CD14-positive monocyte (primary cell): ENCODE results near the gene THBS2. TPM values are rescaled to one million over a fixed set of nuclear protein-coding genes. Genes with fewer than 3 reads are reported as not detected.

Experiments
- DNase-seq, 3 donors: peaks; one replicate each; pipeline ENCODE4 v3.0.0-alpha.2; 2011 to 2022
- H2AFZ ChIP-seq: 2 replicates; pipeline ENCODE4 v1.6.0; 2012; ENCODE audit warnings: mild to moderate bottlenecking, low read depth, low read length, inconsistent platforms; ENCODE audit not compliant: insufficient read depth, poor library complexity, severe bottlenecking
- H3K27ac ChIP-seq, 2 donors: 1 replicate in 1 of 2; 2 replicates in 1 of 2; pipeline ENCODE4 v1.5.1; 2012 to 2013; ENCODE audit warnings: low read length in 2 of 2, control low read depth in 1 of 2, inconsistent platforms in 1 of 2, low read depth in 1 of 2, mild to moderate bottlenecking in 1 of 2
- H3K27me3 ChIP-seq, 2 donors: one replicate each; pipeline versions ENCODE4 v1.6.0 to v1.6.1; 2011 to 2013; ENCODE audit warnings: low read length in 2 of 2; ENCODE audit not compliant: control insufficient read depth in 2 of 2, insufficient read depth in 2 of 2
- H3K36me3 ChIP-seq, 2 donors: replicated peaks in 1 of 2; 1 replicate in 1 of 2; 2 replicates in 1 of 2; pipeline versions ENCODE4 v1.5.1 to v1.6.1; 2012 to 2013; ENCODE audit warnings: low read length in 2 of 2, control low read depth in 1 of 2, inconsistent platforms in 1 of 2, mild to moderate bottlenecking in 1 of 2; ENCODE audit not compliant: insufficient read depth in 2 of 2, control insufficient read depth in 1 of 2
- H3K4me1 ChIP-seq, 2 donors: 1 replicate in 1 of 2; 2 replicates in 1 of 2; pipeline versions ENCODE4 v1.5.1 to v1.6.1; 2012 to 2013; ENCODE audit warnings: low read length in 2 of 2, control low read depth in 1 of 2, inconsistent platforms in 1 of 2, mild to moderate bottlenecking in 1 of 2, moderate library complexity in 1 of 2; ENCODE audit not compliant: insufficient read depth in 2 of 2, control insufficient read depth in 1 of 2
- H3K4me2 ChIP-seq: replicated peaks from 2 replicates; pipeline ENCODE3; 2012; ENCODE audit warnings: low read length, moderate library complexity, mild to moderate bottlenecking; ENCODE audit not compliant: poor library complexity, severe bottlenecking; ENCODE audit errors: extremely low read depth
- H3K4me3 ChIP-seq, 3 experiments: fragments of 200-600 bp in 1 of 3; sonication (generic) in 1 of 3; replicated peaks in 1 of 3; 1 replicate in 2 of 3; 2 replicates in 1 of 3; pipeline ENCODE4 v1.5.1; 2011 to 2013; ENCODE audit warnings: low read length in 3 of 3, mild to moderate bottlenecking in 3 of 3, control low read depth in 2 of 3, low read depth in 2 of 3, inconsistent platforms in 1 of 3, moderate library complexity in 1 of 3
- H3K79me2 ChIP-seq: 2 replicates; pipeline ENCODE4 v1.6.0; 2012; ENCODE audit warnings: mild to moderate bottlenecking, control low read depth, inconsistent platforms, low read length, moderate library complexity; ENCODE audit not compliant: insufficient read depth
- H3K9ac ChIP-seq: 2 replicates; pipeline ENCODE4 v1.6.0; 2017; ENCODE audit warnings: low read length, mild to moderate bottlenecking; ENCODE audit not compliant: insufficient read depth, poor library complexity, severe bottlenecking
- H3K9me3 ChIP-seq, 2 donors: replicated peaks in 1 of 2; 1 replicate in 1 of 2; 2 replicates in 1 of 2; pipeline versions ENCODE4 v1.5.1 to v1.6.1; 2012 to 2013; ENCODE audit warnings: low read length in 2 of 2, control low read depth in 1 of 2; ENCODE audit not compliant: control insufficient read depth in 1 of 2, insufficient read depth in 1 of 2
- H4K20me1 ChIP-seq: 2 replicates; pipeline ENCODE4 v1.6.0; 2012; ENCODE audit warnings: mild to moderate bottlenecking, low read length, control low read depth, moderate library complexity; ENCODE audit not compliant: insufficient read depth
- H3K27ac Mint-ChIP-seq, 7 donors: one replicate each; pipeline ENCODE4 v1.8.0; 2020; ENCODE audit warnings: mild to moderate bottlenecking in 7 of 7, mixed read lengths in 7 of 7, moderate library complexity in 6 of 7, inconsistent platforms in 2 of 7
- H3K27me3 Mint-ChIP-seq, 3 donors: one replicate each; pipeline ENCODE4 v1.8.0; 2021 to 2022; ENCODE audit warnings: low read depth in 3 of 3, mild to moderate bottlenecking in 3 of 3, mixed read lengths in 3 of 3, moderate library complexity in 3 of 3, inconsistent platforms in 1 of 3
- H3K36me3 Mint-ChIP-seq, 2 donors: one replicate each; pipeline ENCODE4 v1.8.0; 2020; ENCODE audit warnings: mixed read lengths in 2 of 2, inconsistent platforms in 1 of 2, mild to moderate bottlenecking in 1 of 2
- H3K4me1 Mint-ChIP-seq: one replicate; pipeline ENCODE4 v1.8.0; 2020; ENCODE audit warnings: mild to moderate bottlenecking, mixed read lengths
- H3K4me3 Mint-ChIP-seq, 2 donors: one replicate each; pipeline ENCODE4 v1.8.0; 2020; ENCODE audit warnings: mild to moderate bottlenecking in 2 of 2, mixed read lengths in 2 of 2, moderate library complexity in 1 of 2
- H3K9me3 Mint-ChIP-seq, 7 donors: one replicate each; pipeline ENCODE4 v1.8.0; 2020 to 2022; ENCODE audit warnings: mixed read lengths in 7 of 7, mild to moderate bottlenecking in 6 of 7, moderate library complexity in 6 of 7, inconsistent platforms in 2 of 7
- WGBS: methylation state at CpG from one replicate; pipeline ENCODE4 v1.1.5; 2013; ENCODE audit warnings: missing lambda C conversion rate; ENCODE audit not compliant: insufficient coverage; 5-methylcytosine and 5-hydroxymethylcytosine counted together
- intact Hi-C, 2 donors: fragments of 100-400 bp; cut with micrococcal nuclease; formaldehyde crosslinking; loops; one replicate each; pipeline versions ENCODE4 v1.15.0 to v1.15.1; 2023
- polyA plus RNA-seq, 3 donors: library from polyadenylated mRNA; depleted of rRNA in 1 of 3; unstranded in 2 of 3; stranded (reverse) in 1 of 3; fragments of 300-500 nt in 2 of 3; fragments of >200 nt in 1 of 3; fragmentation: Illumina TruSeq in 2 of 3; gene quantifications; 1 replicate in 2 of 3; 2 replicates in 1 of 3; pipeline ENCODE4 v1.2.3, GENCODE V29; 2012 to 2021
- TF ChIP-seq, protein P1 (sequence below): fragments of 200-600 bp; IDR thresholded peaks from one replicate; pipeline ENCODE4 v1.8.0; 2022; ENCODE audit warnings: antibody characterized with exemption, mild to moderate bottlenecking

THBS2 gene
- polyA plus RNA-seq, 3 donors = 0.01 to 0.03 TPM; not detected in 1

DNA sequence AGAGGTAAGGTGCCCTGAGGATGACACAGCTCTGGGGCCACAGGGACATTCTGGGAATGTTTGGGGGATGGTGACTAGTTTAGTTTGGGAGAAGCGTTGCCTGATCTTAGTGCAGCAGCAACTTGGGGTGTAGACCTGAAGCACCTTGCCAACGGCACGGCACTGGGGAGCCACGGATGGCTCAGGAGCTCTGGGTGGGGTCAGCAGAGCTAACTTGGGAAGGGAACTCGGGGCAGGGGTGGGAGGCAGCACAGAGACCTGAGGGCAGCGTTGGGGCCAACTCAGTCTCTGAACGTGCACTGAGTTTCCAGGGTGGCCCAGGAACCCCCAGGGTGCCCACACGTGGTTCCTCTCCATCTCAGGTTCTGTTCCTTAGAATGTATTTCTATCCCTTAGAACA is 14.9 kb downstream of the THBS2 start:
- H3K4me2 ChIP-seq = no peak overlapping the region
- H3K4me1 ChIP-seq = no peaks in the 10 kb centered on the region
- H3K27ac ChIP-seq = no peak overlapping the region
- 95% methylated on average over 5 of the region's 8 CpGs for WGBS
- H3K9me3 Mint-ChIP-seq = peaks cover 8 to 26% (median 16%) of the 10 kb centered on the region in 7 donors
- H3K36me3 Mint-ChIP-seq = no peaks in the 10 kb centered on the region
- H3K9me3 ChIP-seq = peaks cover 12 to 24% of the 10 kb centered on the region in 2 donors
- no peak for DNase-seq
- H3K9ac ChIP-seq = no peak overlapping the region
- H3K79me2 ChIP-seq = no peaks in the 10 kb centered on the region
- no peaks in the 10 kb centered on the region for H4K20me1 ChIP-seq
- no peak overlapping the region for H3K4me3 Mint-ChIP-seq
- no peaks in the 10 kb centered on the region for H3K36me3 ChIP-seq
- H3K4me3 ChIP-seq = no peak overlapping the region
- H3K27me3 ChIP-seq = no peaks in the 10 kb centered on the region
- no peak overlapping the region for H3K27ac Mint-ChIP-seq
- peaks cover 4 to 6% (median 6%) of the 10 kb centered on the region in 3 donors for H3K27me3 Mint-ChIP-seq
- H2AFZ ChIP-seq = no peak overlapping the region
- intact Hi-C loops = no loop called here
- H3K4me1 Mint-ChIP-seq = no peaks in the 10 kb centered on the region
- TF ChIP-seq, protein P1, sequence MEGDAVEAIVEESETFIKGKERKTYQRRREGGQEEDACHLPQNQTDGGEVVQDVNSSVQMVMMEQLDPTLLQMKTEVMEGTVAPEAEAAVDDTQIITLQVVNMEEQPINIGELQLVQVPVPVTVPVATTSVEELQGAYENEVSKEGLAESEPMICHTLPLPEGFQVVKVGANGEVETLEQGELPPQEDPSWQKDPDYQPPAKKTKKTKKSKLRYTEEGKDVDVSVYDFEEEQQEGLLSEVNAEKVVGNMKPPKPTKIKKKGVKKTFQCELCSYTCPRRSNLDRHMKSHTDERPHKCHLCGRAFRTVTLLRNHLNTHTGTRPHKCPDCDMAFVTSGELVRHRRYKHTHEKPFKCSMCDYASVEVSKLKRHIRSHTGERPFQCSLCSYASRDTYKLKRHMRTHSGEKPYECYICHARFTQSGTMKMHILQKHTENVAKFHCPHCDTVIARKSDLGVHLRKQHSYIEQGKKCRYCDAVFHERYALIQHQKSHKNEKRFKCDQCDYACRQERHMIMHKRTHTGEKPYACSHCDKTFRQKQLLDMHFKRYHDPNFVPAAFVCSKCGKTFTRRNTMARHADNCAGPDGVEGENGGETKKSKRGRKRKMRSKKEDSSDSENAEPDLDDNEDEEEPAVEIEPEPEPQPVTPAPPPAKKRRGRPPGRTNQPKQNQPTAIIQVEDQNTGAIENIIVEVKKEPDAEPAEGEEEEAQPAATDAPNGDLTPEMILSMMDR = no peak

- WGBS = 91% methylated on average over 24 of the region's 25 CpGs
- Histone ChIP-seq H3K9ac (no peak overlapping the region), H3K9me3 (peaks cover 22 to 35% of the 10 kb centered on the region in 2 donors), H3K79me2 (no peaks in the 10 kb centered on the region), H3K4me1 (no peaks in the 10 kb centered on the region), H3K36me3 (no peaks in the 10 kb centered on the region), H3K27ac (no peak overlapping the region), H3K4me2 (no peak overlapping the region), H2AFZ (no peak overlapping the region), H3K4me3 (no peak overlapping the region), H4K20me1 (no peaks in the 10 kb centered on the region), H3K27me3 (no peaks in the 10 kb centered on the region)
- Mint-ChIP-seq H3K4me1 (no peaks in the 10 kb centered on the region), H3K4me3 (no peak overlapping the region), H3K27me3 (peaks cover 4 to 6% (median 6%) of the 10 kb centered on the region in 3 donors), H3K36me3 (no peaks in the 10 kb centered on the region), H3K27ac (no peak overlapping the region), H3K9me3 (peaks cover 18 to 35% (median 26%) of the 10 kb centered on the region in 7 donors)
- TF ChIP-seq, protein P1 = no peak
- no peak for DNase-seq
- intact Hi-C loops = no loop called here
These were observed 16.0 kb downstream of the THBS2 start for GRCh38 chr6:169237496-169238134.
